Measurements from ENCODE around the gene SELENON.

The SELENON gene

GRCh38 chr1:25803368-25803767 lies 3.4 kb downstream of the SELENON start:
- H3K36me3 ChIP-seq (ENCODE audit: control insufficient read depth, insufficient read depth, low read length) = no peaks in the 10 kb centered on the region
- TF ChIP-seq CTCF (IDR thresholded peaks at IDR 0.05; ENCODE audit: insufficient read depth, low read length, poor library complexity, severe bottlenecking) = no peak
- H3K27me3 ChIP-seq (replicated peaks; ENCODE audit: control insufficient read depth, insufficient read depth, low read length) = peaks cover 3% of the 10 kb centered on the region
- no peak for DNase-seq (ENCODE audit: extremely low read depth, insufficient read length)
- H3K4me3 ChIP-seq (replicated peaks; ENCODE audit: low read depth, low read length) = no peak overlapping the region

GRCh38 chr1:25804244-25804963 lies 4.4 kb downstream of the SELENON start:
- Histone ChIP-seq H3K36me3 (ENCODE audit: control insufficient read depth, insufficient read depth, low read length) (no peaks in the 10 kb centered on the region), H3K4me3 (replicated peaks; ENCODE audit: low read depth, low read length) (no peak overlapping the region), H3K27me3 (replicated peaks; ENCODE audit: control insufficient read depth, insufficient read depth, low read length) (peaks cover 3% of the 10 kb centered on the region)
- no peak for DNase-seq (ENCODE audit: extremely low read depth, insufficient read length)
- TF ChIP-seq CTCF (IDR thresholded peaks at IDR 0.05; ENCODE audit: insufficient read depth, low read length, poor library complexity, severe bottlenecking) = peak; percentile 1

GRCh38 chr1:25804964-25805862 lies 5.2 kb downstream of the SELENON start:
- Histone ChIP-seq H3K36me3 (ENCODE audit: control insufficient read depth, insufficient read depth, low read length) (no peaks in the 10 kb centered on the region), H3K4me3 (replicated peaks; ENCODE audit: low read depth, low read length) (no peak overlapping the region), H3K27me3 (replicated peaks; ENCODE audit: control insufficient read depth, insufficient read depth, low read length) (peaks cover 2% of the 10 kb centered on the region; the same call in 1 of the 2 replicates)
- no peak for DNase-seq (ENCODE audit: extremely low read depth, insufficient read length)
- TF ChIP-seq CTCF (IDR thresholded peaks at IDR 0.05; ENCODE audit: insufficient read depth, low read length, poor library complexity, severe bottlenecking) = no peak

- DNase-seq (ENCODE audit: extremely low read depth, insufficient read length) = no peak
- H3K36me3 ChIP-seq (ENCODE audit: control insufficient read depth, insufficient read depth, low read length) = no peaks in the 10 kb centered on the region
- peaks cover under 1% of the 10 kb centered on the region; the same call in 1 of the 2 replicates for H3K27me3 ChIP-seq (replicated peaks; ENCODE audit: control insufficient read depth, insufficient read depth, low read length)
- no peak for TF ChIP-seq CTCF (IDR thresholded peaks at IDR 0.05; ENCODE audit: insufficient read depth, low read length, poor library complexity, severe bottlenecking)
- no peak overlapping the region for H3K4me3 ChIP-seq (replicated peaks; ENCODE audit: low read depth, low read length)
Measured at GRCh38 chr1:25805863-25806225, 5.9 kb downstream of the SELENON start.

GRCh38 chr1:25806418-25806817 lies 6.4 kb downstream of the SELENON start:
- H3K27me3 ChIP-seq (replicated peaks; ENCODE audit: control insufficient read depth, insufficient read depth, low read length) = no peaks in the 10 kb centered on the region; the same call in 1 of the 2 replicates
- H3K4me3 ChIP-seq (replicated peaks; ENCODE audit: low read depth, low read length) = no peak overlapping the region
- TF ChIP-seq CTCF (IDR thresholded peaks at IDR 0.05; ENCODE audit: insufficient read depth, low read length, poor library complexity, severe bottlenecking) = no peak
- no peak for DNase-seq (ENCODE audit: extremely low read depth, insufficient read length)
- no peaks in the 10 kb centered on the region for H3K36me3 ChIP-seq (ENCODE audit: control insufficient read depth, insufficient read depth, low read length)

All from GM06990 (cell line).